OCI-LY3 (cell line): Measurements from ENCODE around the gene ADGRG7.
A peak's percentile ranks its signal among the peaks of the same experiment; 100 is the strongest.

Experiments
- EZH2phosphoT487 ChIP-seq: fragments of 200-600 bp; shearing (Covaris generic); IDR thresholded peaks from 2 replicates; pipeline ENCODE4 v1.6.1; 2018; ENCODE audit warnings: antibody characterized with exemption, mixed run types, low read depth
- TF ChIP-seq, protein P1 (sequence below): fragments of 200-600, 300-600 bp; sonication (generic); IDR thresholded peaks from 2 replicates; pipeline ENCODE4 v1.5.1; 2014; ENCODE audit warnings: antibody characterized with exemption, low read length, low read depth

DNA sequence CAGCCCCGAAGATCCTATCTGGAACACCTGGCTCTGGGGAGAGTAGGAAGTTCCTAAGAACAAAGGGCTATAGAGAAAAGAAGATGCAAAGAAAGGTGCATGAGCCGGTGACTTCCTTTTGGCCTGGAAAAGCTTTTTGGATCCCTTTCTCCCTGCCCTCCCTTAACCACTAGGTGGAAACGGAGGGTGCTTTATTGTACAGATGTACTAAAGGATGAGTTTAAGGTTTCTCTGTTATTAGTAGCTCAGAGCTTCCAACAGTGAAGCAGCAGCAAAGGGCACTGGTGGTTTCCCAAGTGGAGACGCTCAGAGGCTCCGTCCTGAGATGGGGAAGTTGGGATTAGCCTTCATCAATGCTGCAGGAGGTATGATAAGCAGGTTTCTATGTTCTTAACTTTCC is 5.9 kb upstream of the ADGRG7 start:
- TF ChIP-seq, protein P1, sequence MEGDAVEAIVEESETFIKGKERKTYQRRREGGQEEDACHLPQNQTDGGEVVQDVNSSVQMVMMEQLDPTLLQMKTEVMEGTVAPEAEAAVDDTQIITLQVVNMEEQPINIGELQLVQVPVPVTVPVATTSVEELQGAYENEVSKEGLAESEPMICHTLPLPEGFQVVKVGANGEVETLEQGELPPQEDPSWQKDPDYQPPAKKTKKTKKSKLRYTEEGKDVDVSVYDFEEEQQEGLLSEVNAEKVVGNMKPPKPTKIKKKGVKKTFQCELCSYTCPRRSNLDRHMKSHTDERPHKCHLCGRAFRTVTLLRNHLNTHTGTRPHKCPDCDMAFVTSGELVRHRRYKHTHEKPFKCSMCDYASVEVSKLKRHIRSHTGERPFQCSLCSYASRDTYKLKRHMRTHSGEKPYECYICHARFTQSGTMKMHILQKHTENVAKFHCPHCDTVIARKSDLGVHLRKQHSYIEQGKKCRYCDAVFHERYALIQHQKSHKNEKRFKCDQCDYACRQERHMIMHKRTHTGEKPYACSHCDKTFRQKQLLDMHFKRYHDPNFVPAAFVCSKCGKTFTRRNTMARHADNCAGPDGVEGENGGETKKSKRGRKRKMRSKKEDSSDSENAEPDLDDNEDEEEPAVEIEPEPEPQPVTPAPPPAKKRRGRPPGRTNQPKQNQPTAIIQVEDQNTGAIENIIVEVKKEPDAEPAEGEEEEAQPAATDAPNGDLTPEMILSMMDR = peak; percentile 54
- TF ChIP-seq EZH2phosphoT487 = no peak
